ENCODE results near the gene PRKD1. TPM values are rescaled to one million over a fixed set of nuclear protein-coding genes. Genes with fewer than 3 reads are reported as not detected.

The PRKD1 gene
- total RNA-seq, 1 experiment from 2014 or later: 1.2 TPM

- no peaks in the 10 kb centered on the region for H3K27me3 ChIP-seq (ENCODE audit: low read length)
- H3K4me2 ChIP-seq (ENCODE audit: low read length): no peak overlapping the region
- no peaks in the 10 kb centered on the region for H4K20me1 ChIP-seq (ENCODE audit: low read length)
- H3K79me2 ChIP-seq (ENCODE audit: low read length): no peaks in the 10 kb centered on the region
- H3K9me2 ChIP-seq (replicated peaks; ENCODE audit: low read length): no peaks in the 10 kb centered on the region
- H3K4me3 ChIP-seq (ENCODE audit: low read length): no peak overlapping the region
- no peak for DNase-seq
- H3K9ac ChIP-seq (ENCODE audit: low read length): no peak overlapping the region
- no TSS peak for BruUV-seq (replicated peaks)
- CTCF ChIA-PET: no interaction called here
- H2AFZ ChIP-seq (ENCODE audit: low read length): no peak overlapping the region
- POLR2A ChIA-PET (ENCODE audit: unreplicated experiment): no interaction called here
- TF ChIP-seq EZH2phosphoT487 (IDR thresholded peaks at IDR 0.05; ENCODE audit: borderline replicate concordance, low read length) (no peak), CTCF (conservative IDR thresholded peaks at IDR 0.05; ENCODE audit: low read depth, low read length) (no peak), EZH2 (IDR thresholded peaks at IDR 0.05; ENCODE audit: low read length, unreplicated experiment) (no peak)
- H3K9me3 ChIP-seq (ENCODE audit: low read length): no peaks in the 10 kb centered on the region
- intact Hi-C loops (cut with micrococcal nuclease): no loop called here
- no peaks in the 10 kb centered on the region for H3K36me3 ChIP-seq (ENCODE audit: low read depth, low read length)
- ATAC-seq: no peak
- no peak overlapping the region for H3K27ac ChIP-seq (ENCODE audit: low read length)
- no peaks in the 10 kb centered on the region for H3K4me1 ChIP-seq (ENCODE audit: insufficient read depth, low read length)
- no peaks in the 10 kb centered on the region for H3F3A ChIP-seq (ENCODE audit: low read length, unreplicated experiment)
Observed at GRCh38 chr14:29918981-29919380, 8.7 kb downstream of the PRKD1 start.

- POLR2A ChIA-PET (ENCODE audit: unreplicated experiment): no interaction called here
- no peak overlapping the region for H3K9ac ChIP-seq (ENCODE audit: low read length)
- DNase-seq (no peak), ATAC-seq (no peak)
- no peaks in the 10 kb centered on the region for H4K20me1 ChIP-seq (ENCODE audit: low read length)
- TF ChIP-seq CTCF (conservative IDR thresholded peaks at IDR 0.05; ENCODE audit: low read depth, low read length): no peak
- no peak for TF ChIP-seq EZH2phosphoT487 (IDR thresholded peaks at IDR 0.05; ENCODE audit: borderline replicate concordance, low read length)
- no peak for TF ChIP-seq EZH2 (IDR thresholded peaks at IDR 0.05; ENCODE audit: low read length, unreplicated experiment)
- intact Hi-C loops (cut with micrococcal nuclease): no loop called here
- CTCF ChIA-PET: interaction anchor here (0.5 kb wide), 1 partner anchor 112 kb away, joined by 3 read pairs; no protein-coding TSS in a partner anchor
- no peaks in the 10 kb centered on the region for H3K79me2 ChIP-seq (ENCODE audit: low read length)
- no peaks in the 10 kb centered on the region for H3K36me3 ChIP-seq (ENCODE audit: low read depth, low read length)
- no peaks in the 10 kb centered on the region for H3K9me3 ChIP-seq (ENCODE audit: low read length)
- no peaks in the 10 kb centered on the region for H3F3A ChIP-seq (ENCODE audit: low read length, unreplicated experiment)
- no peak overlapping the region for H3K27ac ChIP-seq (ENCODE audit: low read length)
- H3K9me2 ChIP-seq (replicated peaks; ENCODE audit: low read length): no peaks in the 10 kb centered on the region
- H3K4me1 ChIP-seq (ENCODE audit: insufficient read depth, low read length): no peaks in the 10 kb centered on the region
- no peak overlapping the region for H3K4me2 ChIP-seq (ENCODE audit: low read length)
- H3K4me3 ChIP-seq (ENCODE audit: low read length): no peak overlapping the region
- BruUV-seq (replicated peaks): no TSS peak
- H3K27me3 ChIP-seq (ENCODE audit: low read length): no peaks in the 10 kb centered on the region
- no peak overlapping the region for H2AFZ ChIP-seq (ENCODE audit: low read length)
Observed at GRCh38 chr14:29913566-29913965, 14.1 kb downstream of the PRKD1 start.

- H3K4me1 ChIP-seq (ENCODE audit: insufficient read depth, low read length): peaks cover 11% of the 10 kb centered on the region
- POLR2A ChIA-PET (ENCODE audit: unreplicated experiment): no interaction called here
Observed at GRCh38 chr14:29911810-29912209, 15.8 kb downstream of the PRKD1 start.

More at GRCh38 chr14:29911810-29912209, 15.8 kb downstream of the PRKD1 start:
- no TSS peak for BruUV-seq (replicated peaks)
- Histone ChIP-seq H3K36me3 (ENCODE audit: low read depth, low read length) (no peaks in the 10 kb centered on the region), H2AFZ (ENCODE audit: low read length) (no peak overlapping the region), H3K9me2 (replicated peaks; ENCODE audit: low read length) (no peaks in the 10 kb centered on the region), H3F3A (ENCODE audit: low read length, unreplicated experiment) (peaks cover 5% of the 10 kb centered on the region), H3K27ac (ENCODE audit: low read length) (no peak overlapping the region), H4K20me1 (ENCODE audit: low read length) (no peaks in the 10 kb centered on the region), H3K27me3 (ENCODE audit: low read length) (no peaks in the 10 kb centered on the region), H3K9ac (ENCODE audit: low read length) (no peak overlapping the region), H3K79me2 (ENCODE audit: low read length) (no peaks in the 10 kb centered on the region), H3K4me2 (ENCODE audit: low read length) (no peak overlapping the region), H3K4me3 (ENCODE audit: low read length) (no peak overlapping the region), H3K9me3 (ENCODE audit: low read length) (no peaks in the 10 kb centered on the region)
- TF ChIP-seq CTCF (conservative IDR thresholded peaks at IDR 0.05; ENCODE audit: low read depth, low read length) (no peak), EZH2phosphoT487 (IDR thresholded peaks at IDR 0.05; ENCODE audit: borderline replicate concordance, low read length) (no peak), EZH2 (IDR thresholded peaks at IDR 0.05; ENCODE audit: low read length, unreplicated experiment) (no peak)
- DNase-seq: no peak
- no peak for ATAC-seq
- intact Hi-C loops (cut with micrococcal nuclease): no loop called here
- CTCF ChIA-PET: no interaction called here
